Inferior parietal cortex (tissue), 1 donor: ENCODE measurements around the gene BET1.

Experiments used
- DNase-seq: peaks from one replicate; pipeline ENCODE4 v3.0.0-alpha.2; 2016; ENCODE audit errors: extremely low spot score

Gene BET1

GRCh38 chr7:93958216-93958615 lies 45.9 kb downstream of the BET1 start:
- no peak for DNase-seq

DNA sequence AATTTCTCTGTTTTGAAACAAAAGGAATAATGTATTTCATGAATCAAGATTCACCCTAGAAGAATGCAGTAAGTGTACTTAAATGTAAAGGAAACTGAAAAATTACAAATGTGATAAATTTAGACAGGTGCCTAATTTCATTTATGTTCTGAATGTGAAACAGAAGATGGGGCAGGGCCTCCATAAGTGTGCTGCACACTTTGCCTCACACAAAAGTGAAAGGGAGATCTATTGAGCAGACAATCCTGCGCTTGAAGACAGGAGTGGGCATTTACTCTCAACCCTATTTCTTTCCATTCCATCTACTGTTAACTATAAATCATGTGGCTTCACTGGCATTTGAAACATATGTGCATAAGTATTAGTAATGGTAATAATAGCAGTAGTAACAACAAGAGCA lies 46.4 kb downstream of the BET1 start:
- DNase-seq = no peak

DNA sequence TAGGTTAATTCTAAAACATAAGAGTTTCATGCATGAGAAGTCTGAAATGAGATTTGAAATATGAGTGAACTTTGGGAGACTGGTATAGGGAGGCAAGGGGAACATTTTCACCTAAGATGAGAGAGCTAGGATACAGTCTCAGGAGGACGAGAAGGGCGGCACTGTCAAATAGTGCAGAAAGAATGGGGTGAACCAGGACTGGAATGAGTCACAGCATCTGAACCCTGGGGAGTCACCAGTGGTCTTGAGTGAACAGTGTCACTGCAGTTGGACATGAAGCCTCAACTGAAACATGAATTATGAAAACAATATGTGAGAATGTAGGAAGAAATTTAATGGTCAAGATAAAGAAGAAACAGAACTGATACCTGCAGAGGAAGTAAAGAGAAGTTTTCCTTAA lies 48.9 kb downstream of the BET1 start:
- no peak for DNase-seq

DNA sequence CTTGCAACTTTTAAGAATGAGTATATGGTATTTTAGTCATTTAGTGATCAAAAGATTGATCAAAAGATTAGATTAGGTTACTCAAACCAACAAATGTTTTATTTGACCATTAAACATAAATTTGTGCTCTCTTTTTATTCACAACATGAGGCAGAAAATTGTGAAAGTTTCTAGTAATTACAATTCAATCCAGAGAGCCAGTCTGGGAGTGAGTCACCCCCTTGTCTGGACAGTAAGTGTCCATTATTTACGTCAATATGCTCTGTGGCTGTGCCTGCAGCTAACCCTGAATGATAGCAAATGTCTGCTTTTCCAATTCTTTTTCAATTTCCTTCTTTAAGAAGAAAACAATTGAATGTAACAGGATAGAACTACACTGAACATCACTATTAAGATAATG lies 54.7 kb downstream of the BET1 start:
- no peak for DNase-seq

DNA sequence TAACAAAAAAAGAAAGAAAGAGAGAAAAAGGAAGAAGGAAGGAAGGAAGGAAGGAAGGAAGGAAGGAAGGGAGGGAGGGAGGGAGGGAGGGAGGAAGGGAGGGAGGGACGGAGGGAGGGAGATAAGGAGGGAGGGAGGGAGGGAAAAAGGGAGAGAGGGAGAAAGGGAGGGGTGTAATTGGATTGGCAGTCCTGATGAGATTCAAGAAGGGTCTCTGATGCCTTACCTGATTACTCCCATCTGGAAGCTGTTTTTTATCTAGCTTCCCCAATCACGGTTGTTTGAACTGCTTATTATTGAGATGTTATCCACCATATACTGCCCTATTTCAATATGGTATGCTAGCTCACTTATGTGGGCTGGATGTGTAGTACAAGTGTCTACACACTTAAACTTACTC lies 55.3 kb downstream of the BET1 start:
- no peak for DNase-seq

DNA sequence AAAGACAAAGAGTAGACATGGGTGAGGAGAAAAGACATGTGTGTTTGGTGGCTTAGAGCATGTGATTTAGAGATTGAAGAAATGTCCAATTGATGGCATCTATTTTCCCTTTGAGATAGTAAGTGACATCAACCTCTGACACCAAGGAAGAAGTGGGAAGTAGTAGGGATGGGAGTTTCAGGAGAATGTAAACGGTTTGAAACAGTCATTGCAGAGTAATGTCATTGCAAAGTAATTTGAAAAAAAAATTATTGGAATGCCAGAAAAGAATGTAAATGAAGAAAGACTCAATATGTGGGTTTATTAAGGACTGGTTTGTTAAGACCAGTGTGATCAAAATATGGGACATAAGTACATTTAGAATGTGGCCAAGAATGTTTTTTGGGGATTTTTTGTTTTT lies 56.0 kb downstream of the BET1 start:
- DNase-seq = no peak

DNA sequence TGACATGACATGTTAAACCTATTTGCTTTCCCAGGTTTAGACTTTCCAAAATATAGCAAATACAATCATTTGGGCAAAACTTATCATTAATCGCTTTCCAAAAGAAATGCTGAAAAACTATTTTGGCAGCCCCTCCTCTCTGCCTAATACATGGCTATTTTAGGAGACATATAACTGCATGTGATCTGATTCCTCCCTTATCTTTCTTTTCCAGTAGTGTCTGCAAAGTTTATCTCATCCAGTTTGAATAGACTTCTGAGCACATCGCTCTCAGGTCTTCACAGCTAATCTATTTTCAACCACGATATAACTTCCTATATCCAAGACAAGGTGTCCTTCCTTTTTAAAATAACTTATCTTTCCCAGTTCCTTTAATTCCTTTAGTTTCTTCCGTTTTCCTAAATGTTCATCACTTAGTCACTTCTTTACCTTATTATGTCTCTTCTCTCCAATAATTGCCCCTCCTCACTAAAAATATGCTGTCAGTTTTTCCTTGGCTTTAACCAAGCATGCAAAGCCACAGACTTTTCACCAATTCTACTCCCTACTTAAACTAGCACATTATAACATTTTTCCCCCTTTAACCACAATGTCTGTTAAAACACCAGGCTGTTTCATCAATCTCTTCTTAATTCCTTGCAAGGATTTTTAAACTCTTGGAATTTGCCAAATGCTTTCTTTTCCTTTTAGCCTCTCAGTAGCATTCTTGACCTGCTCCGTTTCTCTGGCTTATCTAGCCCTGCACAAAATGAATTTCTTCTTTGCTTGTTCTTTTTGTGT lies 58.2 kb downstream of the BET1 start:
- no peak for DNase-seq

DNA sequence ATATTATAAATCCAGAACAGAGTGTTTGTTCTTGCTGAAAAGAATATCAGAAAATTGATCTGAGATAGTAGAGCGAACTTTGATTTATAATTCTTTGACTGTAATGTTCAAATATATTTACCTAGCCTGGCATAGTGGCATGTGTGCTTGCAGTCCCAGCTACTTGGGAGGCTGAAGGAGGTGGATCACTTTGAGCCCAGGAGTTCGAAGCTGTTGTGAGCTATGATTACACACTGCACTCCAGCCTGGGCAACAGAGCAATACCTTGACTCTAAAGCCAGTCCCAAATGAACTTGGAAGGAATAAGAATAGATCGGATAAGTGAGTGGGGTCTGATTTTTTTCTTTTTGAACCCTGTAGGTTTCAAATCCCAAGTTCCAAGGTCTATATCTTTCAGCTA lies 59.1 kb downstream of the BET1 start:
- no peak for DNase-seq

DNA sequence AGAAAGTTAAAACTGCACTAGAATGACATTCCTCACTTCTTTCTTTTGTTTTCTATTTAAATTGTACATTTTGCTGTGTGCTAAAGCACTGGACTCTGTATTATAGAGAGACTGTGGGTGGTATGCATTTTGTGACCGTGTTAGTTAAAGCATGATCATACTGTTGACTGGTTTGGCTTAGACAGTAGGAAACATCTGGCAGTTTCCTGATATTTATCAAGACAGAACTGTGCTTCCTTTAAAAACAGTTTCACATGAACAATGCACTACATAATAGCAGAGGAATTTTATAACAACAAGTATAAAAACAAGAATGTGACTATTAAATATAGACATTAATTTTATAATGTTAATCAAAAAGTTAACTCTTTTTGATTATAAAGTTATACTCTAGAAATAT lies 59.5 kb downstream of the BET1 start:
- DNase-seq = no peak

- DNase-seq = no peak
These were observed 60.2 kb downstream of the BET1 start for GRCh38 chr7:93943816-93944540.
